ENCODE results near the gene TUSC7. TPM values are rescaled to one million over a fixed set of nuclear protein-coding genes. Genes with fewer than 3 reads are reported as not detected.

TUSC7 gene
- total RNA-seq, 1 experiment from 2014 or later: not detected

DNA sequence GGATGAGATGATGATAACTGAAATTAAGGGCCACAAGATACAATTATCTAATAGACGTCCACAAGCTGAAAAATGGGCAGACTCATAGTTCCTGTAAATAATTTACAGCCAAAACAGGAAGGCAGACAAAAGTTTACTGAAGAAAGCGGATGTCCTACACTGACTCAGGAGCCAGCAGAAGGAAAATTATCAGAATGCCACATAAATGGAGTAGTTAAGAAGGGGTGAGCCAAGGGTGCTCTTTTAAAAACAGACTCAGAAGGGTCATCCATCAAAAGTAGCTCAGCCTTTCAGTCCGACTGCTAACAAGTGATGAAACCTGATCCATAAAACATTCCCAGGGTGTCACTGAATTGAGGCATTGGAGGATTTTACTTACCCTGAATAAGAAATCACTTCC is 39.8 kb downstream of the TUSC7 start:
- H3K9me3 ChIP-seq (ENCODE audit: low read length): no peaks in the 10 kb centered on the region
- no peaks in the 10 kb centered on the region for H3F3A ChIP-seq (ENCODE audit: low read length, unreplicated experiment)
- H3K27ac ChIP-seq (ENCODE audit: low read length): no peak overlapping the region
- DNase-seq: no peak
- no peaks in the 10 kb centered on the region for H3K36me3 ChIP-seq (ENCODE audit: low read depth, low read length)
- intact Hi-C loops (cut with micrococcal nuclease): no loop called here
- ChIA-PET POLR2A (ENCODE audit: unreplicated experiment) (no interaction called here), CTCF (no interaction called here)
- H3K4me1 ChIP-seq (ENCODE audit: insufficient read depth, low read length): no peaks in the 10 kb centered on the region
- BruUV-seq (replicated peaks): no TSS peak
- H2AFZ ChIP-seq (ENCODE audit: low read length): no peak overlapping the region
- H3K9me2 ChIP-seq (replicated peaks; ENCODE audit: low read length): no peaks in the 10 kb centered on the region
- no peak for ATAC-seq
- H3K9ac ChIP-seq (ENCODE audit: low read length): no peak overlapping the region
- no peaks in the 10 kb centered on the region for H3K79me2 ChIP-seq (ENCODE audit: low read length)
- TF ChIP-seq EZH2phosphoT487 (IDR thresholded peaks at IDR 0.05; ENCODE audit: borderline replicate concordance, low read length) (no peak), EZH2 (IDR thresholded peaks at IDR 0.05; ENCODE audit: low read length, unreplicated experiment) (no peak)
- TF ChIP-seq, protein P1, sequence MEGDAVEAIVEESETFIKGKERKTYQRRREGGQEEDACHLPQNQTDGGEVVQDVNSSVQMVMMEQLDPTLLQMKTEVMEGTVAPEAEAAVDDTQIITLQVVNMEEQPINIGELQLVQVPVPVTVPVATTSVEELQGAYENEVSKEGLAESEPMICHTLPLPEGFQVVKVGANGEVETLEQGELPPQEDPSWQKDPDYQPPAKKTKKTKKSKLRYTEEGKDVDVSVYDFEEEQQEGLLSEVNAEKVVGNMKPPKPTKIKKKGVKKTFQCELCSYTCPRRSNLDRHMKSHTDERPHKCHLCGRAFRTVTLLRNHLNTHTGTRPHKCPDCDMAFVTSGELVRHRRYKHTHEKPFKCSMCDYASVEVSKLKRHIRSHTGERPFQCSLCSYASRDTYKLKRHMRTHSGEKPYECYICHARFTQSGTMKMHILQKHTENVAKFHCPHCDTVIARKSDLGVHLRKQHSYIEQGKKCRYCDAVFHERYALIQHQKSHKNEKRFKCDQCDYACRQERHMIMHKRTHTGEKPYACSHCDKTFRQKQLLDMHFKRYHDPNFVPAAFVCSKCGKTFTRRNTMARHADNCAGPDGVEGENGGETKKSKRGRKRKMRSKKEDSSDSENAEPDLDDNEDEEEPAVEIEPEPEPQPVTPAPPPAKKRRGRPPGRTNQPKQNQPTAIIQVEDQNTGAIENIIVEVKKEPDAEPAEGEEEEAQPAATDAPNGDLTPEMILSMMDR (conservative IDR thresholded peaks at IDR 0.05; ENCODE audit: low read depth, low read length): no peak
- H4K20me1 ChIP-seq (ENCODE audit: low read length): no peaks in the 10 kb centered on the region
- no peaks in the 10 kb centered on the region for H3K27me3 ChIP-seq (ENCODE audit: low read length)
- no peak overlapping the region for H3K4me2 ChIP-seq (ENCODE audit: low read length)
- no peak overlapping the region for H3K4me3 ChIP-seq (ENCODE audit: low read length)

GRCh38 chr3:116757315-116757714 is 47.7 kb downstream of the TUSC7 start:
- TF ChIP-seq, protein P1 (conservative IDR thresholded peaks at IDR 0.05; ENCODE audit: low read depth, low read length): no peak
- TF ChIP-seq EZH2 (IDR thresholded peaks at IDR 0.05; ENCODE audit: low read length, unreplicated experiment) (no peak), EZH2phosphoT487 (IDR thresholded peaks at IDR 0.05; ENCODE audit: borderline replicate concordance, low read length) (no peak)
- H3K9ac ChIP-seq (ENCODE audit: low read length): no peak overlapping the region
- ATAC-seq (no peak), DNase-seq (no peak)
- H3K4me2 ChIP-seq (ENCODE audit: low read length): no peak overlapping the region
- H3K27ac ChIP-seq (ENCODE audit: low read length): no peak overlapping the region
- no peaks in the 10 kb centered on the region for H3F3A ChIP-seq (ENCODE audit: low read length, unreplicated experiment)
- H3K9me2 ChIP-seq (replicated peaks; ENCODE audit: low read length): no peaks in the 10 kb centered on the region
- no TSS peak for BruUV-seq (replicated peaks)
- intact Hi-C loops (cut with micrococcal nuclease): loop anchor here (5.0 kb wide), 1 partner anchor 835 kb away; no protein-coding TSS in a partner anchor
- no peaks in the 10 kb centered on the region for H3K79me2 ChIP-seq (ENCODE audit: low read length)
- H3K9me3 ChIP-seq (ENCODE audit: low read length): no peaks in the 10 kb centered on the region
- no peak overlapping the region for H3K4me3 ChIP-seq (ENCODE audit: low read length)
- H4K20me1 ChIP-seq (ENCODE audit: low read length): no peaks in the 10 kb centered on the region
- no peaks in the 10 kb centered on the region; the same call in 1 of the 2 replicates for H3K27me3 ChIP-seq (ENCODE audit: low read length)
- H3K4me1 ChIP-seq (ENCODE audit: insufficient read depth, low read length): no peaks in the 10 kb centered on the region
- no peak overlapping the region for H2AFZ ChIP-seq (ENCODE audit: low read length)
- CTCF ChIA-PET: no interaction called here
- POLR2A ChIA-PET (ENCODE audit: unreplicated experiment): no interaction called here
- no peaks in the 10 kb centered on the region for H3K36me3 ChIP-seq (ENCODE audit: low read depth, low read length)

GRCh38 chr3:116759316-116759715 is 49.7 kb downstream of the TUSC7 start:
- no TSS peak for BruUV-seq (replicated peaks)
- ChIA-PET CTCF (no interaction called here), POLR2A (ENCODE audit: unreplicated experiment) (no interaction called here)
- no peak overlapping the region for H3K27ac ChIP-seq (ENCODE audit: low read length)
- H3K4me3 ChIP-seq (ENCODE audit: low read length): no peak overlapping the region
- H3K4me1 ChIP-seq (ENCODE audit: insufficient read depth, low read length): no peaks in the 10 kb centered on the region
- ATAC-seq (no peak), DNase-seq (no peak)
- H4K20me1 ChIP-seq (ENCODE audit: low read length): no peaks in the 10 kb centered on the region
- H3K9me2 ChIP-seq (replicated peaks; ENCODE audit: low read length): no peaks in the 10 kb centered on the region
- H2AFZ ChIP-seq (ENCODE audit: low read length): no peak overlapping the region
- H3K9me3 ChIP-seq (ENCODE audit: low read length): no peaks in the 10 kb centered on the region
- intact Hi-C loops (cut with micrococcal nuclease): loop anchor here (2.0 to 5.0 kb wide), 2 partner anchors 837 to 939 kb away; no protein-coding TSS in a partner anchor
- no peaks in the 10 kb centered on the region for H3K36me3 ChIP-seq (ENCODE audit: low read depth, low read length)
- no peak overlapping the region for H3K9ac ChIP-seq (ENCODE audit: low read length)
- no peaks in the 10 kb centered on the region for H3K79me2 ChIP-seq (ENCODE audit: low read length)
- no peaks in the 10 kb centered on the region for H3F3A ChIP-seq (ENCODE audit: low read length, unreplicated experiment)
- TF ChIP-seq EZH2 (IDR thresholded peaks at IDR 0.05; ENCODE audit: low read length, unreplicated experiment): no peak
- TF ChIP-seq, protein P1 (conservative IDR thresholded peaks at IDR 0.05; ENCODE audit: low read depth, low read length): no peak
- no peak overlapping the region for H3K4me2 ChIP-seq (ENCODE audit: low read length)
- no peaks in the 10 kb centered on the region; the same call in 1 of the 2 replicates for H3K27me3 ChIP-seq (ENCODE audit: low read length)
